ENCODE results near the gene PLTP. TPM values are rescaled to one million over a fixed set of nuclear protein-coding genes. Genes with fewer than 3 reads are reported as not detected.
"Not testable (repeated sequence)": the region's sequence is repeated elsewhere in the genome, so short reads cannot be mapped to it uniquely, and the experiment has no call there.

The PLTP gene
- total RNA-seq, 1 donor from 2014 or later, result 46.7 TPM

- ATAC-seq, result peak; percentile 64
These were observed 32.4 kb upstream of the PLTP start for GRCh38 chr20:45944151-45944964.

GRCh38 chr20:45943613-45944012 lies 31.7 kb upstream of the PLTP start:
- no peak for ATAC-seq

DNA sequence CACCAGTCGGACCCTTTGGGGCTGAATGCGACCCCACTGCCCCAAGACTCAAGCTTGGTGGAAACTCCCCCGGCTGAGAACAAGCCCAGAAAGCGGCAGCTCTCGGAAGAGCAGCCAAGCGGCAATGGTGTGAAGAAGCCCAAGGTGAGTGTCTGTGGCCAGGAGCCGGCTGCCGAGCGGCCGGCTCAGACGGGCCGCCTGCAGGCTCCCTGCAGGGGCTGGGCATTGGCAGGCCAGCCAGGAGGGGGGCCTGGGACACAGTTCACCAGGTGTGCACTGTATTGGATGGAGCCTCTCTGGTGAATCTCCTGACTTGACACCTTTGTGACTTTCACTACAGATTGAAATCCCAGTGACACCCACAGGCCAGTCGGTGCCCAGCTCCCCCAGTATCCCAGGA lies 28.5 kb upstream of the PLTP start:
- ATAC-seq, result no peak

DNA sequence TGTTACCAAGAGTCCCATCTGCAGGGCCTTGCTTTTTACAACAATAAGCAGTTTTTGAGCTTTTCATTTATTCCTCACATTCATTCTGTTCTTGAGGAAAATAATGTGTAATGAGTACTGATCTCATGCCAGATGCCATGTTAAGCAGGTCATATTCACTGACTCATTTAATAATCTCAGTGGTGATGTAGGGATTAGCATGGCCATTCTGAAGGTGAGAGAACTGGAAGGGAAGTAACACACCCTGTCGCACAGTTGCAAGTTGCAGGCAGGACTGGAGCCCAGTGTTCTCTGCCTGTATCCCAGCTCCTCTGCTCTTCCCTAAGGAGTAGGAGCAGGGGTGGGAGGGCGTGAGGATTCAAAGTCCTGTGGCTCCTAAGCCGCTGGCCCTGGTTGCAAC lies 28.1 kb upstream of the PLTP start:
- ATAC-seq, result peak; percentile 54

- no peak for ATAC-seq
These were observed 26.9 kb upstream of the PLTP start for GRCh38 chr20:45938727-45939438.

DNA sequence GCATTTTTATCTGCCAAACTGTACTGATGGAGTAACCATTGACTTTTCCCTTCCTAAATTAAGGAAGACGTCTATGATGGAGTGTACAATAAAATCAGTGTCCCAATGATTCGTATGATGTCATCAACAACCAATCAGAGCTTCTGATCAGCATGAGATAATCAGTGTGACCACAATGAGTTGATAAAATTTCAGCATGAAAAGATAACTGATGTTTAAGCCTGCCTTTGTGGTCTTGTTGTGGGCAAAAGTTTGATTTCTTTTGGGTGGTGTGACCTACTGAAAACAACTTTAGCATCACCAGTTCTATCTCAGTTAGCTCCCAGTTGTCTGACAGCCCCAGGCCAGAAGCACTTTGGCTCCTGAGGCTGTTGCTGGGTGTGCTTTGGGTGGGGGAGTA lies 25.8 kb upstream of the PLTP start:
- ATAC-seq, result no peak

GRCh38 chr20:45935416-45936046 lies 23.6 kb upstream of the PLTP start:
- peak; percentile 2 for ATAC-seq

GRCh38 chr20:45934586-45935415 lies 22.8 kb upstream of the PLTP start, which contains the start of gene PCIF1:
PCIF1 (plus strand) TSS chr20:45934683; CDS start chr20:45939000, 4,317 bp downstream.
- ATAC-seq, result peak; percentile 92

DNA sequence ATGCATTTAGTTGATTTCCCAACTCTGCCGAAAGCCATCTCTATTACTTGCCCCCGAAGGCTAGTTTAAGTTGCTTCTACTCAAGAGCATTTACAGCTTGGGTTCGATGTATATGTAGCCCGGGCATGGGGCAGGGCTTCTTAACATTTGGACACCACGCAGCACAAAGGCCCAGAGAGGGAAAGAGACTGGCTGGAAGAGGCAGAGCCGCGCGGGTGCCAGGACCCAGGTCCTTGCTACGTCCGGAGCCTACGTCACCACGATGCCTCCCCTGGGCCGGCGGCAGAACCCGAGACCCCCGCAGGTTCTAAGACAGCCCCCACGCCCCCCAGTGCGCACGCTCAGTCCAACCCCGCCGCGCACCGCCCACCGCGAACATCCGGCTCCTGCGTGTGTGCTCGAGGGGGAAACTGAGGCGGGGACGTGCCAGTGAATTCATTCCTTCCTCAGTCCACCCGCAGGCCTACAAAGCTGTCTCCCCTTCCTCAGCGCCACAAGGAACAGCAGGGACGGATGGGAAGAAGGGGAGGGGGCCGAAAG lies 22.2 kb upstream of the PLTP start:
- ATAC-seq, result peak; percentile 16

DNA sequence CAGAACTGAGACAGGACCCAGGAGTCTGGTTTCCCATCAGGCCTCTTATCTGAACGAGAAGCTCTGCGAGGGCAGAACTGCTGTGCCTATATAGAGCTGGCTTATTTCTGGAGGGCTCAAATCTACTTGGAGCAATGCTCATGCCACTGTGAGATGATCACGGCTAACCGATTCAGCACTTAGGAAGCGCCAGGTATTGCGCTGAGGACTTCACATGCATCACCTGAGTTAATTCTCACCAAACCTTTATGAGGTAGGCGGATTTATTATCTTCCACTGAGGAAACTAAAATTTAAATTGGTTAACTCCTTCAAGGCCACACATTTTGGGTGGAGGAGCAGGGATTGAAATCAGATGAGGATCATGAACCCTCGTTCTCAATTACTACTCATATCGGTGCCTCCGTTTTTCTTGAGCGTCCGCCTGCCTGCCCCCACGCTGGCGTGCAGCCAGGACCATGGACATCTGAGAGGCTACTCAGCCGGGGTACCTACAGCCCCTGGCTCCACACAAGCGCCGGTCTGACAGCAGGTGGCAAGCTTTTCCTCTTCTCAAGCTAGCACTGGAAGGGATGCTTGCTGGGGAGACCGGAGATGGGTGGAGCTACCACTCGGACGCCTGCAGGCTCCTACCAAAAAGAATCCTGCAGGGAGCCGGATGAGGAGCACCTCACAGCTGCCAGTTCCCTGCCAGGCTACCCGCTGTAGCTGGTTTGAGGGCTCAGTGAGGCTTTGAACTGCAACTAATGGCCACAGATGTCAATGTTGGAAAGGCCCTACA lies 21.5 kb upstream of the PLTP start:
- peak; percentile 51 for ATAC-seq

GRCh38 chr20:45931680-45932079 lies 19.7 kb upstream of the PLTP start:
- ATAC-seq, result not testable (repeated sequence)

GRCh38 chr20:45927071-45927878 lies 15.3 kb upstream of the PLTP start:
- ATAC-seq, result peak; percentile 10

- ATAC-seq, result no peak
These were observed 14.7 kb upstream of the PLTP start for GRCh38 chr20:45926731-45927070.

DNA sequence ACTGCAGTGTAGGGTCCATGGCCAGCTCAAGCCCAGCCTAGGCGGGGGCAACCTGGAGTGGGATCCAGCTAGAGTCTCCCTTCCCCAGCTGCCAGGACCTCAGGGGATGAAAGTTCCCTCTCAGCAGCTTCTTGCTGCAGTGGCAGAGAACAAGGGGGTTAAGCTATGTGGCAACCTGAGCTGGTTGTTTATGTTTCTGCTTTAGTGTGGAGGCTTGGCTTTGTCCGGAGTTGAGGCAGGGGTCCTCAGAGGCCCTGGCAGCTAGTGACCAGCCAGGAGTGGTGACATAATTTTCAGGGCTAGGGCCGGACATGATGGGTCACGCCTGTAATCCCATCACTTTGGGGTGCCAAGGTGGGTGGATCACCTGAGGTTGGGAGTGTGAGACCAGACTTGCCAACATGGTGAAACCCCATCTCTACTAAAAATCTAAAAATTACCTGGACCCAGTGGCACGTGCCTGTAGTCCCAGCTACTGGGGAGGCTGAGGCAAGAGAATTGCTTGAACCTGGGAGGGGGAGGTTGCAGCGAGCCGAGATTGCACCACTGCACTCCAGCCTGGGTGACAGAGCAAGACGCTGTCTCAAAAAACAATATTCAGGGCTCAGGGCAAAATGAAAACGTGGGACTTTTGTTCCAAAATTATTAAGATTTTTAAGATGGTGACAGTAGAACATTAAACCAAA lies 14.0 kb upstream of the PLTP start:
- ATAC-seq, result no peak

GRCh38 chr20:45924391-45925261 lies 12.7 kb upstream of the PLTP start:
- ATAC-seq, result no peak

GRCh38 chr20:45921337-45922189 lies 9.6 kb upstream of the PLTP start:
- ATAC-seq, result no peak

DNA sequence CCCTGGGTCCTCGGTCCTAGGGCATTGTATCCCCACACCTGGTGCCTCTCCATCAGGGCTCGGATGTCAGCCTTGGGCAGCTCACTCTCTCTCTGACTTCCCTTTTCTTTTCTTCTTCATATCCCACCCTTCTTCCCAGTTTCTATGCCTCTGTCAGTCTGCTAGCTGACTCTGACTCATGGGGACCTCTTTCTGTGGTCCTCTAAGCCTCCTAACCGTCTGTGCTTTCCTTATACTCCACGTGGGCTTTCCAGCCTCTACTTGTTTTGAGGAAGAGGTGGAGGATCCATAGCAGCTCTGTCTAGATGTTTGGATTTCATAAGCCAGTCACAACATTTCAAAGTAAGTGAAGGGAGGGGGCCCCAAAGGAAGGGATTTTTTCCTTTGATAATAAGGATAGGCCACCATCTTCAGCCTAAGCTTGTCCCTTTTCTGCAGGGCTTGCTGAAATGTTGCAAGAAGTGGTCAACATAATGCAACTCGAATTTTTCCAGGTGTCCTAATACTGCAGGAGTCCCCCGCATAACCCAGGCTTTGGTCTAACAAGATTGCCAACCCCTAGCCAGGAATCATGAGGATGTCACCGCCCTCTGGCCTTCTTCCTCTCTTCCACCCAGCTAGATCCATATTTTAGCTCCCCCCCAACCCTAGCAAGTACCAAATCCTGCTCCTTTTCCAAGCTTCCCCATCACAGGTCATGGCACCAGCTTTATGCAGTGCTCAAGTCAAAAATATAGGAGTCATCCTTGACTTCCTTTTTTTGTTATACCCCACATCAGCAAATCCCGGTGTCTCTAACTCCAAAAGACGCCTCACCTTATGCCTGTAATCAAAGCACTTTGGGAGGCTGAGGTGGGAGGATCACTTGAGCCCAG lies 8.7 kb upstream of the PLTP start:
- ATAC-seq, result no peak

Measured in esophagus mucosa (tissue), 1 donor.